ENCODE data around the gene ZRANB1. TPM values are rescaled to one million over a fixed set of nuclear protein-coding genes. Genes with fewer than 3 reads are reported as not detected.

The ZRANB1 gene
- total RNA-seq, 1 experiment from 2014 or later = 29.1 TPM

- H3K4me3 ChIP-seq = no peak overlapping the region
- H3K36me3 ChIP-seq = peaks cover 49% of the 10 kb centered on the region
- no peaks in the 10 kb centered on the region for H3K9me3 ChIP-seq (replicated peaks)
Measured at GRCh38 chr10:124991835-124992234, 49.9 kb downstream of the ZRANB1 start.

DNA sequence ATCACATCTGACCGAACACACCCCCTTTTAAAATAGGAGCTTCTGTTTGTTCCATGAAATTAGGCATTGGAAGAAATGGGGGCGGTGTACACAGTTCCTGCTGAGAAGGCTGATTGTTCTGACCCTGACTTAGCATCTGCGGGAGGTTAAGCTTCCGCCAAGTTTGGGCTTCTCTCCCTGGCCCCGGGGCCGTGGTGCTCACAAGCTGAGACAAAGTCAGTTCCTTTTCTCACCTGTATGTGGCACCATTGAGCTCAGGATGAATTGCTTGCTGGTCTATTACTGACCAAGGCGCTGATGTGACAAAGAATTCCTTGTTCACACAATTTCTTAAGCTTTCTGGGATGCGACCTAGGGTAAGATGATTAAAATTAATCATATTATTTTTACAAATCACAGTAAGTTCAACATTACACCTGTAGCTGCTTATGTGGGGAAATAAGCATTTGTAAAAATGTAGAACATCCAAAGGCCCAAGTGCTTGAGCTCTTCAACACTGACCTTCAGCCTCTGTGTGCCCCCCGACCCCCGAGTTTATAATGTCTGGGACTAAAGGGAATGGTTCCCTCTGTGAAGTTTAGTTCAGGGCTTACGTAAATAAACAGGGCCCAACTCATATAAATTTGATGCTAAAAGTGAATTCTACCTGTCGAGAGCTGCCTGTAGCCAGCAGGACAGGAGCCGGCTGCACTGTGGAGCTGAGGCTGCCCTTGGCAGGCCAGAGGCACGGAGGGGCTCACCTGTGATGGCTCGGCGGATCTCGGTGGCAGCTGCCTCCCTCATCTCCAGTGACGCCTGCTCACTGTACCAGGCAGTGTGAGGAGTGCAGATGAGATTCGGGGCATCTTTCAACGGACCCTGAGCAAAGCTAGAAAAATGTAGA, 50.8 kb downstream of the ZRANB1 start:
- no peaks in the 10 kb centered on the region for H3K4me1 ChIP-seq
- no peaks in the 10 kb centered on the region for H3K9me3 ChIP-seq (replicated peaks)
- no peak overlapping the region for H3K27ac ChIP-seq
- no peaks in the 10 kb centered on the region for H3K27me3 ChIP-seq
- no peak overlapping the region for H3K4me3 ChIP-seq
- H3K36me3 ChIP-seq = peaks cover 44% of the 10 kb centered on the region
- DNase-seq = peak; percentile 60 to 76

More at GRCh38 chr10:124991835-124992234, 49.9 kb downstream of the ZRANB1 start:
- no peak overlapping the region for H3K27ac ChIP-seq
- no peaks in the 10 kb centered on the region for H3K27me3 ChIP-seq
- no peaks in the 10 kb centered on the region for H3K4me1 ChIP-seq
- DNase-seq = no peak

GRCh38 chr10:124993345-124993708, 51.4 kb downstream of the ZRANB1 start:
- Histone ChIP-seq H3K4me3 (no peak overlapping the region), H3K9me3 (replicated peaks) (no peaks in the 10 kb centered on the region), H3K4me1 (no peaks in the 10 kb centered on the region), H3K36me3 (peaks cover 41% of the 10 kb centered on the region), H3K27me3 (no peaks in the 10 kb centered on the region), H3K27ac (no peak overlapping the region)
- DNase-seq = no peak

DNA sequence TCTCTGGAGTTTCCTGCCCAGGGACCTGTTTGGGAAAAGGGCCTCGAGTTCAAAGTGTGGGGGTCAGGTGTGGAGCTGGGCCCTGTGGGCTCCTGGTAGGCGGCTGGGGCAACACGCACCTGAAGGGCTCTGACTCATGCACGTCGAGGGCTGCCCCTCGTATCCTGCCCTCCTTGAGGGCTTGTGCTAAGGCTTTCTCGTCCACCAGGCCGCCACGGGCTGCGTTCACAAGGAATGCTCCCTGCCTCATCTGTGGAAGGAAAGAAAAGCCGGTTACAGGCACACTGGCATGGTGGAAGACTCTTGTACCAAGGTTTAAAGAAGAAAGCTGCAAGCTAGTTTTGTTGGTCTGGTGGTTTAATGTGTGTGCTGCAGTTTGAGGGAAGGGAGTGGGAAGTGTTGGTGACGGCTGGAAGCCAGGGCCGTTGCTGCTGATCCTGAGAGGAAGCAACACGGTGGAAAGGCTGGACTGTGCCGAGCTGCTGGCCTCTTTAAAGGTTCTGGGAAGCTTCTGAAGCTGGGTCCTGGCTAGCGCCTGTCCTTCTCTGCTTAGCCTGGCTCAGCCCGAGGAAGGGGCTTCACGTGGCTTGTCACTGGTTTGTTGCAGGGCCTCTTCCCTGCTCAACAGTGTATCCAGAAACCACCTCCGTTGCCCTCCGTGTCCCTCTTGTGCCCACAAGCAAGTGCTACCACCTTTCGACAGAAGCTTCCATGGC, 52.0 kb downstream of the ZRANB1 start:
- Histone ChIP-seq H3K9me3 (replicated peaks) (no peaks in the 10 kb centered on the region), H3K36me3 (peaks cover 39% of the 10 kb centered on the region), H3K4me3 (no peak overlapping the region), H3K27me3 (no peaks in the 10 kb centered on the region), H3K27ac (no peak overlapping the region), H3K4me1 (no peaks in the 10 kb centered on the region)
- no peak for DNase-seq

GRCh38 chr10:124994573-124995473, 52.9 kb downstream of the ZRANB1 start:
- Histone ChIP-seq H3K4me1 (no peaks in the 10 kb centered on the region), H3K27ac (no peak overlapping the region), H3K27me3 (no peaks in the 10 kb centered on the region), H3K9me3 (replicated peaks) (no peaks in the 10 kb centered on the region), H3K4me3 (no peak overlapping the region), H3K36me3 (peaks cover 36% of the 10 kb centered on the region)
- no peak for DNase-seq

GRCh38 chr10:124995605-124996004, 53.7 kb downstream of the ZRANB1 start:
- Histone ChIP-seq H3K27ac (no peak overlapping the region), H3K4me3 (no peak overlapping the region), H3K9me3 (replicated peaks) (no peaks in the 10 kb centered on the region), H3K27me3 (no peaks in the 10 kb centered on the region), H3K36me3 (peaks cover 38% of the 10 kb centered on the region), H3K4me1 (no peaks in the 10 kb centered on the region; the same call in 1 of the 2 replicates)
- no peak for DNase-seq

DNA sequence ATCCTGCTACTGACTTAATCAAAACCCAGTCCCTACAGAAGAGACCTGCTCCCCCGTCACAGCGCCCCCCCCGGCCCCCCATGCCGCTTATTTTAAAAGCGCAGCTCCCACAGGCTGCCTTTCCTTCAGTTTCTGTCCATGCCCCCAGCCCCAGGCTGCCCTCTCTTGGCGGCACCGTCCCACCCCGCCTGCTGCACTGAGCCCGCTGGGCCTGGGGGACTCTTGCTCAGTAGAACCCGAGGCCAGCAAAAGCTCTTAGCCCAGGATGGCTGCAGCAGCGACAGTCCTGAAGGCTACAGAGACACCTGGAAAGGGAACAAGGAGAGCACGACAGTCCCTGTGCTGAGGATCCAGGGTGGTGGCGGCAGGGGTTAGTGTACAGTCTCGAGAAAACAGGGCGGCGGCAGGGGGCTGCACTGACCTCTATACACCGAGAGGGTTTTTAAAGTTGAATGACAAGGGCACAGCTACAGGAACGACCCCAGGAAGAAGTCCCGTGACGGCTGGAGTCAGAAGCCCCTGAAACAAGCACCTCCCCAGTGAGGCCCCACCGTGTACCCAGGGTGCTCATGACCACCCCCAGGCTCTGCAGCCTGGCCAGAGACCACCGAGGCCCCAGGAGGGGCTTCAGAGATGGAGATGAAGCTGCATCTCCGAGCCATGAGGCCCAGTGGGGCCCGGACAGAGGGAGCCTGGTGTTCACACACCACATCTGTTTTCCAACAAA, 54.4 kb downstream of the ZRANB1 start:
- Histone ChIP-seq H3K27me3 (no peaks in the 10 kb centered on the region), H3K4me1 (peaks cover 4% of the 10 kb centered on the region; the same call in 1 of the 2 replicates), H3K27ac (no peak overlapping the region), H3K4me3 (no peak overlapping the region), H3K36me3 (peaks cover 31% of the 10 kb centered on the region), H3K9me3 (replicated peaks) (no peaks in the 10 kb centered on the region)
- no peak for DNase-seq

GRCh38 chr10:124996854-124997215, 54.9 kb downstream of the ZRANB1 start:
- no peak overlapping the region for H3K27ac ChIP-seq
- peaks cover 4% of the 10 kb centered on the region; the same call in 1 of the 2 replicates for H3K4me1 ChIP-seq
- H3K36me3 ChIP-seq = peaks cover 26% of the 10 kb centered on the region
- H3K9me3 ChIP-seq (replicated peaks) = no peaks in the 10 kb centered on the region
- DNase-seq = no peak
- no peak overlapping the region for H3K4me3 ChIP-seq
- no peaks in the 10 kb centered on the region for H3K27me3 ChIP-seq

GRCh38 chr10:124997306-124997705, 55.4 kb downstream of the ZRANB1 start:
- Histone ChIP-seq H3K9me3 (replicated peaks) (no peaks in the 10 kb centered on the region), H3K4me1 (peaks cover 4% of the 10 kb centered on the region; the same call in 1 of the 2 replicates), H3K27me3 (no peaks in the 10 kb centered on the region), H3K4me3 (no peak overlapping the region), H3K27ac (no peak overlapping the region), H3K36me3 (peaks cover 23% of the 10 kb centered on the region)
- no peak for DNase-seq

DNA sequence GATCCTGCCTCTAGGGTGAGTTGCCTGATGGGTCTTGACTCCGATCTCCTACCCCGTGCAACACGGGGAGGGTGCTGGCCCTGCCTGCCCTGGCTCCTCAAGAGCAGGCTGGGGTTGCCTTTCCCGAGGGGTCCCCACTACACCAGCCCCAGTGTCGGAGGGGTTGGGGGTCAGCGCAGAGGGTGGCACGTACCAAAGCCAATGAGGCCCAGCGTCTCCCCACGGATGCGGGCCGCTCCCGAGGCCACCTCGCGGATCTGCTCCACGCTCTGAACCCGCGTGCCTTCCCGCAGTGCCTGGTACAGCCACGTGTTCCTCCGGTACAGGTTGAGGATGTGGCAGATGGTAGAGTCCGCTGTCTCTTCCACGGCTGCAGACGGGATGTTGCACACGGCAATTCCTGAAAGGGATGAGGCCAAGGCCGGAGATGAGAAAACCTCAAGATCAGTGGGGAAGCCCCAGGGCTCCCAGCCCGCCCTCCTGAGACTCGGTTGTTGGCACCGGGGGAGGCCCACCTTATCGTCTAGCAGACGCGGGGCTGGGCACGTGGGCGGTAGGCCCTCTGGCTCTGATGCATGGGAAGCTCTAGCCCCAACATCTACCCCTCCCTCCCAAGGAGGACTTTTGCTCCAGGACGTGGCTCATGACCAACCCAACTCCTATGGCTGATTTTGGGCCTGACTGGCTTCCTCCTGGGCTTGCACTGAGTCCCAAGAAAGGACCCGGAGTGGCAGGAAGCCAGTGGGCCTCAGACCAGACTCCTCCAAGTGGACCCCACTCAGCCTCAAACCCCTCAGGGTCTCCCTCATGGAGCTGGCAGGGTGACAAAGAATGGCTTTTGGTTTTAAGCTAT, 56.1 kb downstream of the ZRANB1 start:
- Histone ChIP-seq H3K27me3 (no peaks in the 10 kb centered on the region), H3K4me1 (peaks cover 4% of the 10 kb centered on the region; the same call in 1 of the 2 replicates), H3K27ac (no peak overlapping the region), H3K9me3 (replicated peaks) (no peaks in the 10 kb centered on the region), H3K36me3 (peaks cover 17% of the 10 kb centered on the region), H3K4me3 (no peak overlapping the region)
- DNase-seq = peak in 1 of 2 experiments; percentile 2

DNA sequence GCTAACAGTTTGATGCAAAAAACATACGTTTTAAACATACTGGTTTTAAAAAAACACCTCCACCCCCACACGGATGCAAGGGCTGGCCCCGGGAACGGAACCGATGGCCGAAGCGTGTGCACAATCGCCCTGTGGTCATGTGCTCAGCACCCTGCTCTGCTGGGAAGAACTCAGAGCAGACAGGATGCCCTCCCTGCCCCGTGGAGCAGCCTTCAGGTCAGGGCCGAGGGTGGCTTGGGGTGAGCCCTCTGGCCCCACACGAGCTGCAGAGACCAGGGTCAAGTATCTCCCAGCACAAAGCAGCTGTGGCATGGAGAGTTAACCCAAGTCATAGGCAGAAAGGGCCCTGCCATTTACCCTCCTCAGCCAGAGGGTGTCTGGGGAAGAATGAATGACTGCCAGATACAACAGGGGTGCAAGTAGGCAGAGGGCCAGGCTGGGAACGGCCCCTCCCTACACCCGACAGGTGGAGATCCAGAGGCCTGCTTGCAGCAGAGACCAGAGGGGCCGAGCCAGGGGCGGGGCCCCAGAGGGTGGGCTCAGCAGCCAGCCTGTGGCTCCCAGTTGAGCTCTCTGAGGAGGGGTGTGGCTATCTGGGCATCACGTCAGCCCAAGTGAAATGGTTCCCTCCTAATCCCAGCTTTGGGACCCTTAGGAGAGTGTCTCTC, 56.8 kb downstream of the ZRANB1 start:
- H3K27ac ChIP-seq = no peak overlapping the region
- no peak overlapping the region for H3K4me3 ChIP-seq
- DNase-seq = peak in 1 of 2 experiments; percentile 1

GRCh38 chr10:124999433-125000365, 57.8 kb downstream of the ZRANB1 start:
- H3K27me3 ChIP-seq = no peaks in the 10 kb centered on the region
- DNase-seq = peak in 1 of 2 experiments; percentile 1
- no peak overlapping the region for H3K4me3 ChIP-seq
- H3K36me3 ChIP-seq = peaks cover 13% of the 10 kb centered on the region; the same call in 1 of the 2 replicates
- no peaks in the 10 kb centered on the region for H3K9me3 ChIP-seq (replicated peaks)
- H3K4me1 ChIP-seq = peaks cover 4% of the 10 kb centered on the region; the same call in 1 of the 2 replicates
- H3K27ac ChIP-seq = no peak overlapping the region

More for the DNA sequence above, 56.8 kb downstream of the ZRANB1 start:
- peaks cover 14% of the 10 kb centered on the region for H3K36me3 ChIP-seq
- peaks cover 4% of the 10 kb centered on the region; the same call in 1 of the 2 replicates for H3K4me1 ChIP-seq
- no peaks in the 10 kb centered on the region for H3K27me3 ChIP-seq
- H3K9me3 ChIP-seq (replicated peaks) = no peaks in the 10 kb centered on the region
